Amygdala (tissue), 56 donors: ENCODE results near the gene LONP2.
A peak's percentile ranks its signal among the peaks of the same experiment; 100 is the strongest.
"Not testable (repeated sequence)": the region's sequence is repeated elsewhere in the genome, so short reads cannot be mapped to it uniquely, and the experiment has no call there.

Experiments
- DNase-seq, 56 donors: peaks; one replicate each; lab custom pipeline; 2025; lab: John Stamatoyannopoulos, UW

Gene LONP2

DNA sequence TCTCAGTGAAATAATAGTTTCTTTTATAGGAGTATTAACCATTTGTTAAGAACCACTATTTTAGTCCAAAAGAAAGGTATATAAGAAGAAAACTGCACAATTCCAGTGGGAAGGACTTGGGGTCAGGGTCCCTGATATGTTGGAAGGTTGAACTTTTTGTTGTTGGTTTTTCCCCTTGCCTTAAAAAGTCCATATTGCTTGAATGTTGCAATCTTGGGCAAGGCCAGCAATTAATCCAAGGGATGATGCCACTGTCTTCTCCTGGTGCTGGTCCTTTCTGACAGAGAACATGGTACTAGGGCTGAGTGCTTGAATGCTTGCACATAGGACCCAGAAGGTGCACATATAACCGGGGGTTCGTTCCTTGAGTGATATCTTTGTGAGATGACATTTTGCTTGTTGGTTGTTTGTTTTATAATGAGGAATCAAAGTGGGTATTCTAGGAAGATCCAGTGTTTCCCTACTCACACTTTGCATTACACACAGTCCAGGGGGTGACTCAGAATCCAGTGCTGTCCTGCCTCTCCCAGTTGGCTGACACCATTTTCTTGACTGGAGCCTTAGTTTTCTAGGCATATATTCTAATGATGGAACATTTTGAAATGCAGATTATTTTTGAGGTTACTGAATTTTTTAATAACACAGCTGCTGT is 86.2 kb downstream of the LONP2 start:
- DNase-seq, result no peak

DNA sequence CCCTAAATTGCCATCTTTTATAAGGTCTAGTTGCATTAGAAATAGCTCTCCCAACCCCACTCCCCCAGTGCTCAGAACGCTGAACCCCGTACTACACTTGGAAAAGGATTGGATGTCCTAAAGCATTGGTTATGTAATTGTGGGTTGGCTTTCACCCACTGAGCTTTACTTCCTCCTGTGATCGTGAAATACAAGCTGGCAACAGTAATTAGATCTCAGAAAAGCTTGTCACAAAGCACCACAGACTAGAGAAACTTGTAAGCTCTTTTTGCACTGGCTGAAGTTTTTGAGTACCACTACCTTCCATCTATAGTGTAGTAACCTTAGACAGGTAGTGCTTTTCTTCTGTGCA is 86.7 kb downstream of the LONP2 start:
- DNase-seq, result peak in 4 of 56 donors; percentile 11 to 44 (median 28)

GRCh38 chr16:48332978-48333377 is 88.9 kb downstream of the LONP2 start:
- no peak for DNase-seq

DNA sequence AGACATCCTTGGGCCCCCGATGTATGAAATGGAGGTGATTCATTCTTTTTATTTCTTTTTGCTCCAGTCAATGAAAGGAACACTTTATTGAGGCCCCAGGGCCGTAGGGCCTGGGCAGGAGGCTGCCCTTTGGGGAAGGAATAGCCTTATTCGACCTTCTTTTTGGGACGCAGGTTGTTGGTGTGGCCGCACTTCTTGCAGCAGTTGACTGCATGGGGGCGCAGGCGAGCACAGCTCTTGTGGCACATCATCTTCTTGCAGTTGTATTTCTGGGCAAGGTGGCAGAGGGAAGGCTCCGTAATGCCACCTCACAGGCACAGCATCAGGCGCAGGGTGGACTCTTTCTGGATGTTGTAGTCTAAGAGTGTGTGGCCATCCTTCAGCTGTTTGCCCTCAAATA is 90.2 kb downstream of the LONP2 start:
- no peak for DNase-seq

- DNase-seq, result no peak
Observed at GRCh38 chr16:48335961-48336360, 91.9 kb downstream of the LONP2 start.

DNA sequence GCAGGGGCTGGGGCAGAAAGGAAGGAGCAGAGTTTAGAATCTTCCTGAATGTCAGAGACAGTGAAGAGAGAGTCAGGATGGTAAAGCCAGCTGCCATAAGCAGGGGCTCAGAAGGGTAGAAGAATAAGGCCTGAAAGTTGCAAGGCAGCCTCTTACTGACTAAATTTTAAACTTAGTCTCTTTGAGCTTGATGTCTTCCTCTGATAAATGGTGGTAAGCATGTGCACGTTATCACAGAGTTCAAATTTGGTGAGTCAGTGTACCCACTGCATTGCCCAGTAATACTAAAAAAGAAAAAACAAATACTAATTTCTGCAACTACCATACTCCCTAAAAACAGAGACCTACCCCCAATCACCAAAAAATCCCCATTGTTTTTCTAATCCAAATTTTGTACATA is 96.0 kb downstream of the LONP2 start:
- DNase-seq, result no peak

DNA sequence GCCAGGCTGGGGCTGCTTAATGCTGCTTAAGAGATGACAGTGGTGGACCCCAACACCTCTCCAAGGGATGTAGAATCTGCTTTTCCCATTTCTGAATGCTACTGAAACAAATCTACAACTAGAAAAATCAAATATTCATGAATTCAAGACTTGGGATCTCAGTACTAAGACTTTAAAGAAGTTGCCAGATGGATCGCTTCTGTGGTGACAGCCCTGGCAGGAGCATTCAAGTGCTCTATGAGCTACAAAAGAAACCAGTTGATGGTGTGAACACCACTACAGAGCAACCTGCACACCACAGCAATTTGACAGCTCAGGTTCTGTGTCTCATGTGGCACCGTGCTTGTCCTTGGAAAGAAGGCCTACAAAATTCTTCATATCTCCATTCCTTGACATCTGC is 98.5 kb downstream of the LONP2 start:
- DNase-seq, result no peak

- DNase-seq, result no peak
Observed at GRCh38 chr16:48347191-48347865, 103.2 kb downstream of the LONP2 start.

DNA sequence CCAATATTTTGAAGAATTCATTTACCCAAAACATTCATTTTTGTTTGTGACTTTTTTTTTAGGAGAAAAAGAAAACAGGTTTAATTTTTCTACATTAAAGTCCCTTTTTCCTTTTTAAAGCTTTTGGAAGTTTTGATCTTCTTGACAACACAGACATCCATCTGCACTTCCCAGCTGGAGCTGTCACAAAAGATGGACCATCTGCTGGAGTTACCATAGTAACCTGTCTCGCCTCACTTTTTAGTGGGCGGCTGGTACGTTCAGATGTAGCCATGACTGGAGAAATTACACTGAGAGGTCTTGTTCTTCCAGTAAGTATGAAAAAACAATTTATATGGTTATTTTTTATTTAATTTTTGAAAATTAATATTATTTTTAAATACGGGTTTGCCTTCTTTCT is 103.9 kb downstream of the LONP2 start:
- DNase-seq, result peak in 29 of 56 donors; percentile 6 to 76 (median 32)

DNA sequence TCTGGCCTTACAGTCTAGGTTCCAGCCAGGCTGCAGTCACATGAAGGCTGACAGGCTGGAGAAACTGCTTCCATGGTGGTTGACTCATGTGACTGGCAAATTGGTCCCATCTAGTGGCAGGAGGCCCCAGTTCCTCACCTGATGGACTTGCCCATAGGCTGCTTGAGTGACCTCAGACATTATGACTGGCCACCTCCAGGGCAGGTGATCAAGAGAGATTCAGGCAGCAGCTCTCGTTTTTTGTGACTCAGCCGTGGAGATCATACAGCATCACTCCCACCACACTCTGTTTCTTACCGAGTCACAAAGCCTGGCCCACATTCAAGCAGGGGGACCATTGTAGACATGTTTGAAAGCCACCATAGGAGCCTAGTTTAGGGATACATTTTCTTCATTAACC is 106.6 kb downstream of the LONP2 start:
- DNase-seq, result no peak

- no peak for DNase-seq
Observed at GRCh38 chr16:48352648-48353390, 108.7 kb downstream of the LONP2 start.

GRCh38 chr16:48353565-48354163 is 109.6 kb downstream of the LONP2 start:
- DNase-seq, result peak in 27 of 56 donors; percentile 6 to 69 (median 19)

DNA sequence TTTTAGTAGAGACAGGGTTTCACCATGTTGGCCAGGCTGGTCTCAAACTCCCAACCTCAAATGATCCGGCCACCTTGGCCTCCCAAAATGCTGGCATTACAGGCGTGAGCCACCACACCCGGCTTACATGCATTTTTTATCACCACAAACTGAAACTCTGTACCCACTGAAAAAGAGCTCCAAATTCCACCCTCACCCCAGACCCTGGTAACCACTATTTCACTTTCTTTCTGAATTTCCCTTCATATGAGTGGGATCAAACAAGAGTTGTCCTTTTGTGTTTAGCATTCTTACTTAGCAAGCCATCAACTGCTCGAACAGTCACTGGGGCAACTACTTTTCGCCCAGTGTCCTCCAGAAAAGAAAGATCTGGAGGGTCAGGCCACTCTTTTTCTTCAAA is 110.3 kb downstream of the LONP2 start:
- not testable (repeated sequence) for DNase-seq

GRCh38 chr16:48354877-48355855 is 111.1 kb downstream of the LONP2 start:
- DNase-seq, result no peak

DNA sequence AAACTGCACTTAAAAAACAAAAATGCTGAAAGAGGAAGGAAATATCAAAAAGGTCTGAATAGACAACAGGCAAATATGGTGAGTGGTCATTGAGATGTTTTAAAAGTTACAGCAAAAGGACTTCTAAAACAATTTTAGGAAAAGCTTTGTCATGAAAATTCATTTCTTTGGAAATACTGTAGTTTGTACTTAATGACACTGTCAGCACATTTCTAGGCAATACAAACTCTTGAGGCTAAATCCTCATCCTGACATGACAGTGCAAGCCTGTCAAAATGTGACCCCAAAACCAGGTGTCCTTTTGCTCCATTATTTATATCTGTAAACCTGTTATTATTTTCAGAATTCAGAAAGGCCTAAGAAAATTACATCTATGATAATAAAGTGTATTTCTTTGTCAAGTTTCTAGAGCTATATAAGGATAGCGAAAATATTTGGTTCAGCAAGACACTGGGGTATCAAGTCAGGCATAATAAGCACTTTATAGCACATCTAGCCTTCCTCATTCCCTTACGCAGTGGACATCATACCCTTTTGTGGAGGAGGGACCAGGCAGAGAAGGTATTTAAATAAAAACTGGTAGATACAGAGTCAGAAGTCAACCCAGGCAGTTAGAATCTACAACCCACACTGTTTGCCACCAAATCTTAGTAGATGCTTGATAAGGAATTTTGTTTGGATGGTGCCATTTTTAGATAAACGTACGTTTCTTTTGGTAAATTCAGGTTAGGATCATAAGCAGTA is 112.7 kb downstream of the LONP2 start:
- DNase-seq, result no peak

- DNase-seq, result no peak
Observed at GRCh38 chr16:48358419-48358818, 114.3 kb downstream of the LONP2 start.

DNA sequence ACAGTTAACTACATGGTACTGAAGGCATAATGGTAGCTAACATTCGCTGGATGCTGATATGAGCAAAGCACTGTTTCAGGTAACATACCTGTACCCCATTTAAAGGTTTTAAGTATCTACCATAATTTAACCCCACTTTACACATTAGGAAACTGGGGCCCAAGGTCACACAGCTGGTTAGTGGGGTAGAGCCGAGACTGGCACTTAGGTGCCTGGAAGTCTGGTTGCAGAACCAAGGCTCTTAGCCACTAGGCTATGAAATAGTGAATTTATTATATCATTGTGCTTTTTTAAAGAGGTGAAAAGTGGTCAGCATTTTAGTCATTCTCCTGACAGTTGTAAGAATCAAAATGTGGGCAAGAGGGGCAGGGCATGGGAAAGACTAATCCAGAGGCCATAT is 115.9 kb downstream of the LONP2 start:
- no peak for DNase-seq

DNA sequence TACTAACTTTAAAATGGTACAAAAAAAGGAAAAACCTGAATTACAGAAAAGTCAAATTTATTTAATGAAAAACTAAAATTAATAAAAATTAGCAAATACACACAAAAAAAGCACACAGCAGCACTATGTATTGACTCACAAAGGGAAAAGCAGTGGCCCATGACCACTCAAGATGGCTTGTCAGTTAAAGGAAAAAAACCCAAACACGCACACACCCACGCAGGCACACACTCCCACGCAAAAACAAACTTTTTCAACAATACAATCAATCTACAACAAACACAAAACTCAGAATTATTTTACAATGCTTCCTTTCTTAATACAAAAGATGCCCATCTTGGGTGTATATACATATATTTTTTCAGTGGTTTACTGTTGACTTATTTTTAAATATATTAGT is 116.9 kb downstream of the LONP2 start:
- DNase-seq, result no peak

DNA sequence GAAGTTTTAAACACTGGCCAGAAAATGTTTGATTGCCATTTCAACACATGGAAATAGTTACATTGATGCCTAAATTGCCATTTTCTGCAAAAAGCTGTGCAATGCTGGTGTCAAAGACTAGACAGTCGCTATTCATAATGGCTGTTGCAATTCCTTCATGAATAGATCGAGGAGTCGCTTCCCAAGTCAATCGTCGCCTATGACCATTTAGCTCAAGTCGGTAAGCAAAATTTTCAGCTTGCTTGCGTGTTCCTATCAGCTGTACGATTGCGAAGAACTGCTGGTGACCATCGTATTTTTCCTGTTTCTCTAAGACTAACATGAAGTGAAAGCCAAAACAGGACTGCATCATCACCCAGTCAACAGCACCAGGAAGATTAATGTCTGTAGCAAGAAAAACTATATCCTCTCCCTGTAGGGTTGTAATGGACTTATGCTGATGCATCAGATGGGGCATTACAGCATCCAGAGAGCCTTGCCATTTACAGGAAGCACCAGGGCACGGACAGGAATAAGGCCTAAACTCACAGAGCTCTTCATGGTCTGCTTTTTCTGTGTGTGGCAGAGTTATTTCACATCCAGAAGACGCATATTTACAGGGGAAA is 117.5 kb downstream of the LONP2 start:
- DNase-seq, result no peak
